ENCODE data around the gene TRAF3IP3.

DNA sequence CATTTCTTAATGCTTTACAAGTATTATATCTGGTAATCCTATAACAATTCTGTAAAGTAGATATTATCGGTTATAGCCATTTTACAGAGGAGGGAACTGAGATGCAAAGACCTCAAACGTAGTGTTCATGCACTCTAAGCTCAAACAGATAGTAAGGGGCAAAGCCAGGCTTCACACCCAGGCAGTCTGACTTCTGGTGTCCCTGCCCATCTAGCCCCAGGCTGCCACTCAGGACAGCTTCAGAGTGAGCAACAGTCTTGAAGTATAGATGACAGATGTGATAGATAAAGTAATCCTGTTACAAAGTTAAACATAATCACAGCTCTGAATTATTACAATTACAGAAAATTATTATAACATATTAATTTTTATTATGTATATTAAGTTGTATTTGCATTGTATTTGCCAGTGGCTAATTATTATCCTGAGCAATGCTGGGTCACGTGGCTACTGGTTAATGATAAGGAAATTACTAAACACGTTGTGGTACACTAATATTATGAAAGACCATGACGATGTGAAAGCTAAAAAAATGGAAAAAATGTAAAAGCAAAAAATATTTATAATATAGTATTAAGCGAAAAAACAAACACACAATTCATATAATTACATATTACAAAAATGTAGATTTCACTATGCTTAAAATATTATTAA lies 6.1 kb upstream of the TRAF3IP3 start:
- TF ChIP-seq GATA2 (IDR thresholded peaks at IDR 0.05; ENCODE audit: low read depth, low read length) (peak; percentile 48), GATA3 (IDR thresholded peaks at IDR 0.05; ENCODE audit: low read depth, low read length) (peak; percentile 1; the same call in 1 of the 2 replicates)

All from SH-SY5Y (cell line).